ENCODE data around the gene FTO.
"Not testable (repeated sequence)": the region's sequence is repeated elsewhere in the genome, so short reads cannot be mapped to it uniquely, and the experiment has no call there.

FTO gene

GRCh38 chr16:53843084-53843483 lies 139.1 kb downstream of the FTO start:
- CTCF ChIA-PET, result no interaction called here
- H3K4me3 ChIP-seq (ENCODE audit: low read depth, low read length), result no peak overlapping the region
- no peak for DNase-seq (ENCODE audit: low read depth, low spot score)
- TF ChIP-seq CTCF (IDR thresholded peaks at IDR 0.05; ENCODE audit: insufficient read depth, low read length, missing control alignments), result no peak
- POLR2A ChIA-PET, result no interaction called here

GRCh38 chr16:53844804-53845203 lies 140.8 kb downstream of the FTO start:
- ChIA-PET POLR2A (no interaction called here), CTCF (interaction anchor here (0.9 kb wide), 1 partner anchor 15 kb away, joined by 3 read pairs; no protein-coding TSS in a partner anchor)
- no peak overlapping the region for H3K4me3 ChIP-seq (ENCODE audit: low read depth, low read length)
- DNase-seq (ENCODE audit: low read depth, low spot score), result no peak
- TF ChIP-seq CTCF (IDR thresholded peaks at IDR 0.05; ENCODE audit: insufficient read depth, low read length, missing control alignments), result no peak

- CTCF ChIA-PET, result not testable (repeated sequence)
Measured at GRCh38 chr16:53846549-53846948, 142.6 kb downstream of the FTO start.

GRCh38 chr16:53846971-53847370 lies 143.0 kb downstream of the FTO start:
- POLR2A ChIA-PET, result interaction anchor here (1.7 kb wide), 1 partner anchor 16 kb away, joined by 4 read pairs; no protein-coding TSS in a partner anchor
- CTCF ChIA-PET, result no interaction called here
- no peak for DNase-seq (ENCODE audit: low read depth, low spot score)
- no peak overlapping the region for H3K4me3 ChIP-seq (ENCODE audit: low read depth, low read length)
- TF ChIP-seq CTCF (IDR thresholded peaks at IDR 0.05; ENCODE audit: insufficient read depth, low read length, missing control alignments), result no peak

More at GRCh38 chr16:53846549-53846948, 142.6 kb downstream of the FTO start:
- POLR2A ChIA-PET, result interaction anchor here (1.7 kb wide), 1 partner anchor 16 kb away, joined by 4 read pairs; no protein-coding TSS in a partner anchor
- H3K4me3 ChIP-seq (ENCODE audit: low read depth, low read length); DNase-seq (ENCODE audit: low read depth, low spot score): not testable (repeated sequence)

- CTCF ChIA-PET, result interaction anchor here (1.7 kb wide), 1 partner anchor 16 kb away, joined by 5 read pairs; no protein-coding TSS in a partner anchor
- no peak for DNase-seq (ENCODE audit: low read depth, low spot score)
- H3K4me3 ChIP-seq (ENCODE audit: low read depth, low read length), result no peak overlapping the region
- POLR2A ChIA-PET, result no interaction called here
- TF ChIP-seq CTCF (IDR thresholded peaks at IDR 0.05; ENCODE audit: insufficient read depth, low read length, missing control alignments), result no peak
Measured at GRCh38 chr16:53848277-53848942, 144.5 kb downstream of the FTO start.

GRCh38 chr16:53848950-53849349 lies 145.0 kb downstream of the FTO start:
- TF ChIP-seq CTCF (IDR thresholded peaks at IDR 0.05; ENCODE audit: insufficient read depth, low read length, missing control alignments), result no peak
- ChIA-PET POLR2A (no interaction called here), CTCF (interaction anchor here (1.7 kb wide), 1 partner anchor 16 kb away, joined by 5 read pairs; no protein-coding TSS in a partner anchor)
- H3K4me3 ChIP-seq (ENCODE audit: low read depth, low read length), result no peak overlapping the region
- DNase-seq (ENCODE audit: low read depth, low spot score), result no peak

GRCh38 chr16:53849585-53849984 lies 145.6 kb downstream of the FTO start:
- POLR2A ChIA-PET, result no interaction called here
- DNase-seq (ENCODE audit: low read depth, low spot score), result no peak

More at GRCh38 chr16:53849585-53849984, 145.6 kb downstream of the FTO start:
- TF ChIP-seq CTCF (IDR thresholded peaks at IDR 0.05; ENCODE audit: insufficient read depth, low read length, missing control alignments), result no peak
- H3K4me3 ChIP-seq (ENCODE audit: low read depth, low read length), result no peak overlapping the region
- CTCF ChIA-PET, result interaction anchor here (1.7 kb wide), 1 partner anchor 17 kb away, joined by 5 read pairs; no protein-coding TSS in a partner anchor
